Stimulated activated naive B cell treated with anti-CD40 and anti-IgM and Interleukin-4, amounts not matched to agents 10 μg/mL and 1 μg/mL and 100 μg/mL, for 72 hours (primary cell): ENCODE data around the gene PKIG.
"Not testable (repeated sequence)": the region's sequence is repeated elsewhere in the genome, so short reads cannot be mapped to it uniquely, and the experiment has no call there.

Source experiments
- ATAC-seq, 2 donors: fragments of 150-1000 bp; cut with Tn5 transposase; replicated peaks; 2 replicates each; pipeline ENCODE4 v1.10.0; 2021; ENCODE audit warnings: moderate library complexity in 1 of 2
- DNase-seq: peaks from one replicate; pipeline ENCODE4 v3.0.0; 2021
- H3K27ac Mint-ChIP-seq: one replicate; pipeline ENCODE4 v1.8.0; 2022; ENCODE audit warnings: mild to moderate bottlenecking, mixed read lengths
- H3K27me3 Mint-ChIP-seq, 2 donors: one replicate each; pipeline ENCODE4 v1.8.0; 2022; ENCODE audit warnings: mixed read lengths in 2 of 2
- H3K36me3 Mint-ChIP-seq, 2 donors: one replicate each; pipeline ENCODE4 v1.8.0; 2022; ENCODE audit warnings: mixed read lengths in 2 of 2, mild to moderate bottlenecking in 1 of 2
- H3K4me1 Mint-ChIP-seq, 2 donors: one replicate each; pipeline ENCODE4 v1.8.0; 2022; ENCODE audit warnings: mixed read lengths in 2 of 2, mild to moderate bottlenecking in 1 of 2
- H3K4me3 Mint-ChIP-seq, 2 donors: one replicate each; pipeline ENCODE4 v1.8.0; 2022; ENCODE audit warnings: mild to moderate bottlenecking in 2 of 2, mixed read lengths in 2 of 2, moderate library complexity in 1 of 2
- H3K9me3 Mint-ChIP-seq, 2 donors: one replicate each; pipeline ENCODE4 v1.8.0; 2022; ENCODE audit warnings: mixed read lengths in 2 of 2, mild to moderate bottlenecking in 1 of 2

PKIG gene

DNA sequence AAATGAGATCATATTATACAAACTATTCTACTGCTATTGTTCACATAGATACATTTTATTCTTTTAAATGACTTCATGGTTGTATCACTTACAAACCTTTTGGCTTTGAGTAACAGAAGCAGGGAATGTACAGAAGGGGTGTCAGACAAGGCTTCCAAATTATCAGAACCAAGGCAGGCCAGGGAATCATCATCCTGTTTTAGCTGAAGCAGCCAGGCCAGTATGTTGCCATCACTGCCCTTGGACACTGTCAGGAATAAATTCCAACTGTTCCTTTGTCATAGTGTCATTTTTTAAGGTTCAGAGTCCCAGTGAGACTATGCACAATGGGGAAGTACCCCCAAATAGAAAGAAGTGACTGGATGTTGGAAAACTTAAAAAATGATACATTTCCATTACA is 23.1 kb upstream of the PKIG start:
- Mint-ChIP-seq H3K4me3 (no peak overlapping the region), H3K4me1 (peaks cover 2 to 10% of the 10 kb centered on the region in 2 donors), H3K27me3 (peaks cover 0 to 5% of the 10 kb centered on the region in 2 donors), H3K27ac (no peak overlapping the region), H3K36me3 (no peaks in the 10 kb centered on the region), H3K9me3 (no peaks in the 10 kb centered on the region)
- ATAC-seq (no peak), DNase-seq (no peak)

DNA sequence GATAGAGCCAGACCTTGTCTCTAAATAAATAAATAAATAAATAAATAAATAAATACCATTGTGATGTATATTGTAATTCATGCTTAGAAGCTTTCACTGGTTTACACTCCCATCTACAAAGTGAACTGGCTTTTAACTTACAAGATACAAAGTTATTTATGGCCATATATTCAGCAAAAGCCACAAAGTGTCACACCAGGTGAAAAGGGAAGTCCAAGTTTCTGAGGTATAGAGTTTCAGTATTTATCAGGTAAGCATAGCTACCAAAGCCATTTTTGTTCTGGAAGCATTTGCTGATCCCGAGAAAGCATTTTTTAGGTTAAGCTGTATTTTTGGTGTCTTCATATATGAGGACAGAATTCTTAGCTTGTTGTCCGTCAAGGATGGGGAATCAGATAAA is 22.1 kb upstream of the PKIG start:
- Mint-ChIP-seq H3K27ac (no peak overlapping the region), H3K4me1 (peaks cover 2 to 10% of the 10 kb centered on the region in 2 donors), H3K4me3 (no peak overlapping the region), H3K27me3 (peaks cover 0 to 5% of the 10 kb centered on the region in 2 donors), H3K9me3 (no peaks in the 10 kb centered on the region), H3K36me3 (no peaks in the 10 kb centered on the region)
- DNase-seq (no peak), ATAC-seq (no peak)

DNA sequence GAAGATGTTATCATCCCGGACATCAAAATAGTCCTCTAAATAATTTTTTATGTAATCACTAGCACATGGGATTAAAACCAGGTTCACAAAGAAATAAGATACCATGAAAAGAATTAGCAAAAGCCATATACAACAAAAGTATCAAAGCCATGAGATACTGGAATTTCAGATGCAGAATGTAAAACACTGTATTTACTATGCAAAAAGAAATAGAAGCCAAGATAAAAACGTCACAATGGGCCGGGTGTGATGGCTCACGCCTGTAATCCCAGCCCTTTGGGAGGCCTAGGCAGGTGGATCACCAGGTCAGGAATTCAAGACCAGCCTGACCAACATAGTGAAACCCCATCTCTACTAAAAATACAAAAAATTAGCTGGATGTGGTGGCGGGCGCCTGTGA is 21.6 kb upstream of the PKIG start:
- not testable (repeated sequence) for ATAC-seq, H3K4me3 Mint-ChIP-seq, H3K9me3 Mint-ChIP-seq, DNase-seq, H3K27me3 Mint-ChIP-seq, H3K4me1 Mint-ChIP-seq, H3K27ac Mint-ChIP-seq, H3K36me3 Mint-ChIP-seq

DNA sequence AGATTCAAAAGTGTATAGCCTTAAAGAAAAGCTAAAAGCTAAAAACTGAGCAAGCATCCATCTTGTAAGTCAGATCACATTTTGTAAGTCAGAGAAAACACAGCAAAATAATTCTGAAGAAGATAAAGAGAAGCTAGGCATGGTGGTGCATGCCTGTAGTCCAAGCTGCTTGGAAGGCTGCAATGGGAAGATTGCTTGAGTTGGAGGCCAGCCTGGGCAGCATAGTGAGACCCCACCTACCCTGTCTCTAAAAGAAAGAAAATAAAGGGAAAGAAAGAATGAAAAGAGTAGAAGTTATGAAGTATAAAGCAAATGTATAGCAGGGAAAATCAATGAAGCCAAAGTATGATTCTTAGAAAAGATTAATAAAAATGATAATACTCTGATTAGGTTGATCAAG is 20.5 kb upstream of the PKIG start:
- Mint-ChIP-seq H3K27me3 (peaks cover 0 to 5% of the 10 kb centered on the region in 2 donors), H3K4me3 (no peak overlapping the region), H3K36me3 (no peaks in the 10 kb centered on the region), H3K9me3 (no peaks in the 10 kb centered on the region), H3K27ac (no peak overlapping the region), H3K4me1 (peaks cover 2 to 10% of the 10 kb centered on the region in 2 donors)
- ATAC-seq: no peak
- no peak for DNase-seq

DNA sequence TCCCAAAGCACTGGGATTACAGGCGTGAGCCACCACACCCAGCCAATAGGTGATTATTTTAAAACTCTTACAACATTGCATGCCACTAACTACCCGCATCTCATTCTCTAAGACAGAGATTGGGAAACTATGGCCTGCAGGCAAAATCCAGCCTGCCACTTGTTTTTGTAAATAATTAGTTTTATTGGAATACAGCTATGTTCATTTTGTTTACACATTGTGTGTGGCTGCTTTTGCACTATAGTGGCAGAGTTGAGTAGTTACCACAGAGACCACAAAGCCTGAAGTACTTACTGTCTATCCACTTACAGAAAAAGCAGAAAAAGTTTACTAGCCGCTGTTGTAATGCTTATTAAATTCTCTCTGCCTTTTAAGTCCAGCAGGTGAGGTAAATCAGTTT is 16.4 kb upstream of the PKIG start:
- H3K27ac Mint-ChIP-seq: no peak overlapping the region
- H3K9me3 Mint-ChIP-seq: no peaks in the 10 kb centered on the region
- no peaks in the 10 kb centered on the region for H3K4me1 Mint-ChIP-seq
- H3K36me3 Mint-ChIP-seq: no peaks in the 10 kb centered on the region
- H3K27me3 Mint-ChIP-seq: no peaks in the 10 kb centered on the region
- DNase-seq (no peak), ATAC-seq (no peak)
- H3K4me3 Mint-ChIP-seq: no peak overlapping the region

DNA sequence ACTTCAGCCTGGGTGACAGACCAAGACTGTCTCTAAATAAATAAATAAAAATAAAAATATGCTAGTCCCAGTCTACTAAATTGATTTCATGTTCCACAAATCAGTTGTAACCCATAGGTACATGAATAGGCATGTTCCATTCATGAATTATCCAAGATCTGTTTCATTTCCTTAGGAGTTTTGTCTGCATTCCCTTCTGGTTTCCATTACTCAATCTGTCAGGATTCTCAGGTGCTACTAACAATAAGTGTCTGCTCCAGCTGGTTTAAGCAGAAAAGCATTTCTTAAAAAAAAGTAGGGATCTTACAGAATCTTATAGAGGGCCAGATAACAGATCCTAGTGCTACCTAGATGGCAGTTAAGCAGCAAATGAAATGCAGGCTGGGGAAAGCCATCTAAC is 15.6 kb upstream of the PKIG start:
- no peak overlapping the region for H3K4me3 Mint-ChIP-seq
- no peaks in the 10 kb centered on the region for H3K4me1 Mint-ChIP-seq
- no peaks in the 10 kb centered on the region for H3K9me3 Mint-ChIP-seq
- no peak overlapping the region for H3K27ac Mint-ChIP-seq
- ATAC-seq: no peak
- H3K27me3 Mint-ChIP-seq: no peaks in the 10 kb centered on the region
- no peaks in the 10 kb centered on the region for H3K36me3 Mint-ChIP-seq
- DNase-seq: no peak

DNA sequence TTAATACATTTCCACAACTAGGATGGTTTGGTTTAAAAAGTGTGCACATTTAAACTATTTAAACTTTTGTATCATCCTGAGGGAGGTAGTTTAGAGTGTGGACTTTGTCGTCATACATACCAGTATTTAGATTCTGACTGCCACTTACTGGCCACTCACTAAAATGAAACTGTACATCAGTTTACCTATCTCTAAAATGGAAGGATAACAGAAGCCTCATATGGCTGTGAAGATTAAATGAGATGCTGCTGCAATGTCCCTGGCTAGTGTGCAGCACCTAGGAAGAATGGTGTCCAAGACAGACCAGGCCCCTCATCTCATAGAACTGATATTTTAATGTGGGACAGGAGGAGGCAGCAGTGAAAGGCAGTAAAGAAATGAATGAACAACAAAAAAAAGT is 12.0 kb upstream of the PKIG start:
- Mint-ChIP-seq H3K4me1 (peaks cover 0 to 4% of the 10 kb centered on the region in 2 donors), H3K27me3 (no peaks in the 10 kb centered on the region), H3K4me3 (no peak overlapping the region), H3K27ac (no peak overlapping the region), H3K9me3 (no peaks in the 10 kb centered on the region), H3K36me3 (no peaks in the 10 kb centered on the region)
- DNase-seq (no peak), ATAC-seq (no peak)

DNA sequence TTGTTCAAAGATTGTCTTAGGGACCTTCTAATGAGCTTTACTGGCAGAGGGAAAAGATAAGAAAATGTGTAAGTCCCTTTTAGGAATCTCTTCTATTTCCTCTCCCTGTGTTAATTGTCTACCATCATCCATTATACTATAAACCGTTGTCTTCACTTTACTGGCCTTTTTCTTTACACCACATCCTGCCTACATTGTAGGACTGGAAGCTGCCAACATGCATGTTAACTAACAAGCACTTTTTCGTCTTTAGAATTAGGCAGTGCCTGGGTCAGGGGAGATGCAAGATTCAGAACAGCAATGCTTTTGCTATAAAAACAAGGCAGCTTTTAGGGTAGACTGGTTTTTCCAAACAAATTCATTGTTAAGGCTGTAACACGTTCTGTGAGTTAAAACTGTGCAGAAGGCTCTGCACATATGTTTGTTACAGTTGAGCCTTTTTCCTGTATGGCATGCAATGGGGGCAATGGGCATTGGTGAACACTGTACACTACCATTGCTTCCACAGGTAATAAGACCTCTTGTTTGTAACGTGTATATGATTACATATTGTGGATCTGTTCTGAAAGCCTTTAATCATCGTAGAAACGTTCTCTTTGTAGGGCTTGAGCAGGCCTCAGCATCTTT is 10.9 kb upstream of the PKIG start:
- Mint-ChIP-seq H3K36me3 (no peaks in the 10 kb centered on the region), H3K27me3 (no peaks in the 10 kb centered on the region), H3K4me1 (peaks cover 10 to 11% of the 10 kb centered on the region in 2 donors), H3K9me3 (no peaks in the 10 kb centered on the region), H3K27ac (no peak overlapping the region), H3K4me3 (no peak overlapping the region)
- no peak for ATAC-seq
- DNase-seq: no peak

DNA sequence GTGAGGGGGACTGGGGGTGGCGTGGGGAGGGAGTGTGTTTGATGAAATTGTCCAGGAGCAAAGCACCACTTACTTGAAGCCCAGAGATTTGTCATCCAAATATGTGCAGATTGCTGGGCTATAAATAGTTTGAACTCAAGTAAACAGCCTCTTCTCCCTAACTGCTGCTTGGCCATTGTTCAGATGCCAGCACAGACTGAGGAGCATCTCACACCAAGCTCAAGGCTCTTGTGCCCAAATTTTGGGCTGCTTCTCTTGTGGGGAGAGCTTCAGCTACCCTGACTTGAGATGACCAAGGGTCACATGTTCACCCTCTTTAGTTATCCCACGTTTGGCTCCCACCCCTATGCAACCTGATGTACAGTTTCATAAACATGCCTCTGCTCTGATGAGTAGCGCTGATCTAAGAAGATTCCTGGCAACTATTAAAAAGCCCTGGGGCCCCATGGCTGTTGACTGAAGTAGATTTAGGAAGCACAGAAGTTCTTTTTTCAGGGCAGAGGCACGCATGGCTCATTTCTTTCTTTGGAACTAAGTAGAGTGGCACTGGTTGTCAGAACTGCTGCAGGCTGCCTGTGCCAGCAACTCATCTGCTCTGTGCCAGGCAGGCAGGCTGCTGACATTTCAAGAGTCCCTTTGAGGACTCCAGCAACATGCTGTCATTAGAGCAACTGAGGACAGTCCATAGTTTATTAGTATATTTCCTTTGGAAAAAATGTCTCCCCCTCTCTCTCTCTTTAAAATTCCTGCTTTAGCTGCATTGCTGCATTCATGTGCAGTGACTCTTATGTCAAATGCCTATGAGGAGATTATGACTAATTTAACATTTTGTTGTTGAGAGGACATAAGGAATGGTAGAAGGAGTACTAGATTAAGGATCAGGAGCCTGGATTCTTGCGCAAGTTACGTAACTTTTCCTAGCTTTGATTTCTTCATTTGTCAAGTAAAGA is 9.6 kb upstream of the PKIG start:
- Mint-ChIP-seq H3K9me3 (no peaks in the 10 kb centered on the region), H3K4me1 (peaks cover 16 to 18% of the 10 kb centered on the region in 2 donors), H3K36me3 (no peaks in the 10 kb centered on the region), H3K27ac (peak overlapping the region; percentile 75), H3K4me3 (no peak overlapping the region), H3K27me3 (no peaks in the 10 kb centered on the region)
- ATAC-seq: no peak
- no peak for DNase-seq

DNA sequence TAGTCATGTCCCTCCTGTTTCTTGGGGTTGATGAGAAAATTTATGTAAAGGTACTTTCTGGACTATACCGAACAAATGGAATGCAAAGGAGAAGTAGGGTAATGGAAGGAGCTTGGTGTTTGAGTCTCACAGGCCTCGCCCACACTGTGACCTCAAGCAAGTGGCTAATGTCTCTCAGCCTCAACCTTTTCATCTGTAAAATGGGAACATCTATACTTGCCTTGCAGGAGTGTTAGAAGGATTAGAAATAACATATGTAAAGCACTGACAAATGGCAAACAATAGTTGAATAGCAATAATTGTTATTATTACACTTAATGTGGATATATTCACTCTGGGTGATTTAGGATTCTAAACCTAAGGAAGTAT is 8.9 kb upstream of the PKIG start:
- Mint-ChIP-seq H3K4me3 (no peak overlapping the region), H3K36me3 (peaks cover 1% of the 10 kb centered on the region in 2 donors), H3K4me1 (peaks cover 17 to 21% of the 10 kb centered on the region in 2 donors), H3K27ac (no peak overlapping the region), H3K27me3 (no peaks in the 10 kb centered on the region), H3K9me3 (peaks cover 0 to 1% of the 10 kb centered on the region in 2 donors)
- DNase-seq (no peak), ATAC-seq (no peak)

DNA sequence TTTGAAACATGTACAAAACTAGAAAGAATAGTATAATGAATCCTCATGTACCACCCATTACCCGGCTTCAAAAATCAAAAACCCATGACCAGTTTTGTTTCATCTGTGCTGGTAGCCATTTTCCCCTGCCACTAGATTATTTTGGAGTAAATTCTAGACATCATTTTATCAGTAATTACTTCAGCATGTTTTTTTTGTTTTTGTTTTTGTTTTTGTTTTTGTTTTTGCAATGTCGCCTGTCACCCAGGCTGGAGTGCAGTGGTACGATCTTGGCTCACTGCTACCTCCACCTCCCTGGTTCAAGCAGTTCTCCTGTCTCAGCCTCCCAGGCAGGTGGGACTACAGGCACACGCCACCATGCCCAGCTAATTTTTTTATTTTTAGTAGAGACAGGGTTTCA is 8.0 kb upstream of the PKIG start:
- Mint-ChIP-seq H3K9me3 (peaks cover 0 to 2% of the 10 kb centered on the region in 2 donors), H3K27ac (no peak overlapping the region), H3K4me1 (peaks cover 23 to 28% of the 10 kb centered on the region in 2 donors), H3K27me3 (no peaks in the 10 kb centered on the region), H3K36me3 (peaks cover 2 to 3% of the 10 kb centered on the region in 2 donors), H3K4me3 (no peak overlapping the region)
- no peak for DNase-seq
- no peak for ATAC-seq

DNA sequence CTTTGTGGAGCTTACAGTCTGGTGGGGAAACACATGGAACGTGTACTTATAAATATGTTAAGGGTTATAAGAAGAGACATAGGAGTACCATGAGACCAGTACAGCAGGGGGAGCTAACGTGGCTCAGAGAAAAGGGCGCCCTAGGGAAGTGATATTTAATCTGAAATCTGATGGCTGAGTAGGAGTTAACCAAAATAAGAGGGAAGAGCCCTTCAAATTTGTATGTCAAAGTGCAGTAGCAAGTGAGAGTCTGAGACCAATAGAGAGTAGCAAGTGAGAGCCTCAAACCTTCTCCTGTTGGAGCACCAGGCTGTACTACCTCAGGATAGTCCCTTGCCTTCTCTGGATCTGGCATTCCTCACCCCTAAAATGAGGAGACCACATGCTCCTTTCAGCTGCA is 6.1 kb upstream of the PKIG start:
- peaks cover 36 to 47% of the 10 kb centered on the region in 2 donors for H3K4me1 Mint-ChIP-seq
- ATAC-seq (peak; percentile 89 to 93), DNase-seq (peak; percentile 47)
- peaks cover 0 to 2% of the 10 kb centered on the region in 2 donors for H3K9me3 Mint-ChIP-seq
- H3K27ac Mint-ChIP-seq: peak overlapping the region; percentile 37
- peaks cover 2 to 3% of the 10 kb centered on the region in 2 donors for H3K36me3 Mint-ChIP-seq
- H3K4me3 Mint-ChIP-seq: peak overlapping the region; percentile 2 to 6
- H3K27me3 Mint-ChIP-seq: no peaks in the 10 kb centered on the region

DNA sequence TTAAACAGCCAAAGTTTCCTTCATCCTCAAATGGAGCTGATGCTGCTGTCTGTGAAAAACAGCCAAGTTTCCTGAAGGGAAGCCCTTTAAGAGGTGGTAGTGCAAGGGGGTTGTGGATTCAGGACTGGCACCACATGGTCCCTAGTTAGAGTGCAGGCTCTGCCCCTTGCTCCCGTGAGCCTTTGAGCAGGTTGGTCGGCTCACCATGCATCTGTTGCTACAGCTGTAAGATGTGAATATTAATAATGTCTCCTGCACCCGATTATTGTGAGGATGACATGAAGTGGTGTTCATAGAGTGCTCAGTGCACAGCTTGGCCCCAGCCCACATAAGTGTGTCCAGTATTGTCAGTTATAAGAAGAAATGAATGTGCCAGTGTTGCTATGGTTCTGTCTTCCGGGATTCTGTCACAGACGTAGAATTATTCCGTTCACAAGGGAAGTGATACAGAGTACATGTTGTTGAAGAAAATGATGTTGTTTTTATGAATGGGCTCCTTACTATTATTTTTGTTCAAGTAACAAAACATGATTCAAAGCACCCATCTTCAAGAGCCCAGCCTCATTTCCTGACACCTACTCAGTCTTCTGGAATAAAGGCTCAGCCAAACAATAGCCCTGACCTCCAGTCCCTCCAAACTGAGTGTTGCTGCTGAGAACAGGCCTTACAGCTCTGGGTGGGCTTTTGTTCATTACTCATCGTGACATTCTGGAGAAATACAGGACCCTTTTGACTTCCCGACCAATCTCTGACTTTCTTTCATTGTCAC is 2.9 kb upstream of the PKIG start:
- peaks cover 4 to 6% of the 10 kb centered on the region in 2 donors for H3K36me3 Mint-ChIP-seq
- H3K9me3 Mint-ChIP-seq: peaks cover 0 to 2% of the 10 kb centered on the region in 2 donors
- DNase-seq: no peak
- H3K27ac Mint-ChIP-seq: peak overlapping the region; percentile 81
- H3K4me3 Mint-ChIP-seq: no peak overlapping the region
- no peaks in the 10 kb centered on the region for H3K27me3 Mint-ChIP-seq
- ATAC-seq: peak; percentile 25 to 30
- H3K4me1 Mint-ChIP-seq: peaks cover 45 to 69% of the 10 kb centered on the region in 2 donors

DNA sequence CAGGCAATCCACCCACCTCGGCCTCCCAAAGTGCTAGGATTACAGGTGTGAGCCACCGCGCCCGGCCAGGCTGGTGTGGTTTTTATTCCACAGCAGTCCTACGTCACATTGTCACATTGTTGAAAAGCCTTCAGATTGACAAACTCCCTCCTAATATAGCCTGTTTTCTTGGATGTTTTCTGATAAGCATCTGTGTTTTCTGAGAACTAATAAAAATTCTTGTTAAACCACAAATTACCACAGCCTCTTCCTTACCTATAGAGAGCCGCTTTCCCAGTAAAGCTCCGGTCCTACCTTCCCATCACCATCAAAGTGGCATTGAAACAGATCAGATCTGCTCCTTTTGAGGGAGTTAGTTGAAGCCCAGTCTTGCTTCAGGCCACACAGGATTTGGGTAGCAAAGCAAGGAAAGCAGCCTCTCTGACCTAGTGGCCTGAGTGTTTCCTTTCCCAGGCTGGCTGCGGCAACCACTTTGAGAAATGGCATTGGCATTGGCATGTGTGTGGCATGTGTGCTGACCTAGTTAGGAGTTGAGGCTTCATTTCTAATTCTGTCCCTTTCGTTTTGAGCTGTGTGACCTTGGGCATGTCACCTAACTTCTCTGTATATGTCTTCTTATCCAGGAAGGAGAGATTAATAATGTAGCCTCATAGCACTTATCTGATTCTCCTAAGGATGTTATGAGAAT is 1.7 kb upstream of the PKIG start:
- Mint-ChIP-seq H3K4me1 (peaks cover 55 to 79% of the 10 kb centered on the region in 2 donors), H3K36me3 (peaks cover 4 to 17% of the 10 kb centered on the region in 2 donors), H3K9me3 (peaks cover 0 to 2% of the 10 kb centered on the region in 2 donors), H3K4me3 (peak overlapping the region; percentile 89 to 90), H3K27ac (peak overlapping the region; percentile 97), H3K27me3 (no peaks in the 10 kb centered on the region)
- ATAC-seq (no peak), DNase-seq (no peak)
